ENCODE results near the gene WBP2.
A peak's percentile ranks its signal among the peaks of the same experiment; 100 is the strongest.

Gene WBP2

GRCh38 chr17:75823257-75824041, 31.7 kb downstream of the WBP2 start:
- H3K27ac ChIP-seq, result peak overlapping the region; percentile 80
- no peak for TF ChIP-seq CTCF (conservative IDR thresholded peaks at IDR 0.05)

GRCh38 chr17:75822800-75823166, 32.4 kb downstream of the WBP2 start:
- H3K27ac ChIP-seq, result peak overlapping the region; percentile 80

GRCh38 chr17:75822119-75822799, 32.9 kb downstream of the WBP2 start:
- no peak for TF ChIP-seq CTCF (conservative IDR thresholded peaks at IDR 0.05)
- peak overlapping the region; percentile 80 for H3K27ac ChIP-seq

More at GRCh38 chr17:75822800-75823166, 32.4 kb downstream of the WBP2 start:
- no peak for TF ChIP-seq CTCF (conservative IDR thresholded peaks at IDR 0.05)

GRCh38 chr17:75821552-75821951, 33.6 kb downstream of the WBP2 start:
- H3K27ac ChIP-seq, result peak overlapping the region; percentile 80

GRCh38 chr17:75820094-75821080, 34.7 kb downstream of the WBP2 start:
- peak overlapping the region; percentile 80 for H3K27ac ChIP-seq
- no peak for TF ChIP-seq CTCF (conservative IDR thresholded peaks at IDR 0.05)

More at GRCh38 chr17:75821552-75821951, 33.6 kb downstream of the WBP2 start:
- no peak for TF ChIP-seq CTCF (conservative IDR thresholded peaks at IDR 0.05)

- H3K27ac ChIP-seq, result peak overlapping the region; percentile 80; the same call in 1 of the 2 replicates
- TF ChIP-seq CTCF (conservative IDR thresholded peaks at IDR 0.05), result no peak
Observed at GRCh38 chr17:75819678-75820077, 35.5 kb downstream of the WBP2 start.
